ENCODE results near the gene CINP. TPM values are rescaled to one million over a fixed set of nuclear protein-coding genes. Genes with fewer than 3 reads are reported as not detected.
"Not testable (repeated sequence)": the region's sequence is repeated elsewhere in the genome, so short reads cannot be mapped to it uniquely, and the experiment has no call there.

Gene CINP
- total RNA-seq, 1 donor from 2014 or later, result 27.4 TPM

- DNase-seq, result no peak
Observed at GRCh38 chr14:102320033-102320660, 42.5 kb downstream of the CINP start.

- DNase-seq, result peak; percentile 85
Observed at GRCh38 chr14:102319351-102320032, 43.2 kb downstream of the CINP start, which contains the start of gene ZNF839. Gene ZNF839, plus strand, starts transcription at chr14:102319746. Its CDS starts 20 bp downstream, at chr14:102319766.

GRCh38 chr14:102318781-102319276 is 43.9 kb downstream of the CINP start:
- DNase-seq, result no peak

GRCh38 chr14:102317564-102318248 is 45.0 kb downstream of the CINP start:
- peak; percentile 13 for DNase-seq

- peak; percentile 91 for DNase-seq
Observed at GRCh38 chr14:102316743-102317563, 45.7 kb downstream of the CINP start.

GRCh38 chr14:102316338-102316742 is 46.4 kb downstream of the CINP start:
- peak; percentile 87 for DNase-seq

- no peak for DNase-seq
Observed at GRCh38 chr14:102315121-102315520, 47.6 kb downstream of the CINP start.

- DNase-seq, result peak; percentile 72
Observed at GRCh38 chr14:102314242-102315011, 48.3 kb downstream of the CINP start.

- peak; percentile 98 for DNase-seq
Observed at GRCh38 chr14:102304611-102305506, 57.8 kb downstream of the CINP start, which contains the start of gene MOK. Gene MOK, minus strand, starts transcription at chr14:102305164. Its CDS starts 196 bp downstream, at chr14:102304968.

GRCh38 chr14:102303664-102304063 is 59.0 kb downstream of the CINP start:
- DNase-seq, result no peak

GRCh38 chr14:102298303-102299070 is 64.2 kb downstream of the CINP start:
- DNase-seq, result not testable (repeated sequence)

Other genes with a start within 250 kb of the CINP start
- 22.3 TPM for gene WDR20, start 223.0 kb downstream of the CINP start, total RNA-seq
- gene MOK, start 57.7 kb downstream of the CINP start, total RNA-seq, result 14.5 TPM
- gene ZNF839, start 43.1 kb downstream of the CINP start, total RNA-seq, result 12.1 TPM
- 8.5 TPM for gene TECPR2, start 51 bp upstream of the CINP start, total RNA-seq
- 6.7 TPM for gene ANKRD9, start 146.9 kb upstream of the CINP start, total RNA-seq
- 33.4 TPM for gene RCOR1, start 229.8 kb upstream of the CINP start, total RNA-seq